CD4-positive, alpha-beta T cell treated with Interleukin-17A for 4 hours (primary cell): ENCODE results near the gene CRYBG1.
A peak's percentile ranks its signal among the peaks of the same experiment; 100 is the strongest.
"Not testable (repeated sequence)": the region's sequence is repeated elsewhere in the genome, so short reads cannot be mapped to it uniquely, and the experiment has no call there.

Experiments
- DNase-seq: peaks from one replicate; pipeline ENCODE4 v3.0.0-alpha.2; 2020; ENCODE audit warnings: mixed read lengths

CRYBG1 gene

DNA sequence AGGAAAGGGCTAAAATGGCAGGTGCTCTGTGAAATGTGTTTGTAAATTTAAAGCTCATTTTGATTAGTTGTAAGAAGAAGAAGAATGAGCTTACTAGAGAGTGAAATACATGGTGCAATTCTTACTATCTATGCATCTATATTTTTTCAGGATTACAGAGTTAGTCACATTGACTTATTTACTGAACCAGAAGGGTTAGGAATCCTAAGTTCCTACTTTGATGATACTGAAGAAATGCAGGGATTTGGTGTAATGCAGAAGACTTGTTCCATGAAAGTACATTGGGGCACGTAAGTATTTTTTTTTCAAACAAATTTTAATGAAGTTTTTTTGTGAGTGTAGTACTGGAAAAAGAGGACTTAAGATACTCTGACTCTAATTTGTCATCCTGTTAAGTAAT, 169.5 kb downstream of the CRYBG1 start:
- DNase-seq: no peak

DNA sequence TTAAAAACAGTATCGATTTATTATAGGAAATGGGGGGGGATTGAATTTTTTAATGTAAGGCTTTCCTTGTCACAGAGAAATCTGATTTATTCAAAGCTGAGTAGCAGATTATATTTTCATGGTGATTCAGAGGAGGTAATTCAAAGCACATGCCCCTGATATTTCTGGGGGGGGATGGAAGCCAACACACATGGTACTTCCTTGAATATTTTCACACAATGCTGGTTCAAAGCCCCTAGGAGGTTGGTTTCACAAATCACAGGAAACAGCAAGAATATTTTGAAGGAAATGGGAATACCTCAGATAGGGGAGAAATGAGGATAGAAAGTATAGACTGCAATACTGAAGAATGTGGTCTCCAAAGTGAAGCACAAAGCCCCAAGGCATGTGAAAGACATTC, 170.0 kb downstream of the CRYBG1 start:
- DNase-seq: no peak

GRCh38 chr6:106533054-106533453, 172.5 kb downstream of the CRYBG1 start:
- no peak for DNase-seq

DNA sequence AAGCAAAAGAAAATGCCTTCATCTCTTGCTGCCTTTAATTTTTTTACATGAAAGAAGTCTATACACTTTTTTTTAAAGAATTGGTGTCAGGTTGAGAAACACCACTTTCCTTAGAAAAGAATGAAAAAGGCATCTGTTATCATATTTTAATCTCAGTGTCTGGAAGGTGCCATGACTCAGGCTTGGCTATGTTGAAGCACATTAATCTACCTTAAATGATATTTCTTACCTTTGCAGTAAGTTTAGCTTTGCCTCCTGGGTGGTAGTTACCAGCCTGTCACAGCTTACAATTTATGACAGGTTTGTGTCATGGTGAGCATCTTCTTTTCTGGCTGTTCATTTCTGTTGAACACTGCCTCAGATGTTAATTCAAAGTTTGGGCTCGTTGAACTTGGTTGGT, 173.5 kb downstream of the CRYBG1 start:
- DNase-seq: no peak

DNA sequence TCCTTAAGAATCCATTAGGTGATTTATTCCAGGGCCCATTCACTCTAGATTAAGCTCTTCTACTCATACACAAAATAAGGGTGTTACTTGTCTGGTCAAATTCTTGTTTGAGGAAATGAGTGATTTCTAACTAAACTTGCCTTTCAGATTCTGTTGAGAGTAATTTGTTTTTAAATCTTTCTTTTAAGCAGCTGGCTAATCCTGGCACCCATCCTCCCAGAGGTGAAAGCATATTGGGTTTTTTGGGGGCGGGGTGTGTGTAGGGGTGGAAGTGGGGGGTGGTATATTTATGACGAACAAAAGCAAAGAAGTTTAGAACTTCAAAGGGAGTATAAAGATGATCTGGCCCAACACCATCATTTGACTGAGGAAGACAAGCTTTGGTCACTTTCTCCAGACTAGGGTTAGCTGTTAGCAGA, 174.1 kb downstream of the CRYBG1 start:
- DNase-seq: peak; percentile 62

DNA sequence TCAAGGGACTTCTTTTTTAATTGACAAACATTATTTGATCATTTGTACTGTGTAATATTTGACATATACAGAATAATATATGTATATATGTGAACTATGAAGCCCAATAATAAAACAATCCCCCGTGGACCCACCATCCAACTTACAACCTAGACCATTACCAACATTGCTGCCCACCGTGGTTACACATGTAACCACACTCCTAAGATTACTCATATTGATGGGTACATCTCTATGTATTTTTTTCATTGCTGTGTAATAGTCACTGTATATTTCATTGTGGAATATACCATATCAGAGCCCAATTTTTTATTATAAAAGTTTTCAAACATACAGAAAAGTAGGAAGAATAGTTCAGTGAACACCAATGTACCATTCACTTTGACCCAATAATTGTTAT, 174.5 kb downstream of the CRYBG1 start:
- no peak for DNase-seq

GRCh38 chr6:106536357-106536756, 175.8 kb downstream of the CRYBG1 start:
- no peak for DNase-seq

DNA sequence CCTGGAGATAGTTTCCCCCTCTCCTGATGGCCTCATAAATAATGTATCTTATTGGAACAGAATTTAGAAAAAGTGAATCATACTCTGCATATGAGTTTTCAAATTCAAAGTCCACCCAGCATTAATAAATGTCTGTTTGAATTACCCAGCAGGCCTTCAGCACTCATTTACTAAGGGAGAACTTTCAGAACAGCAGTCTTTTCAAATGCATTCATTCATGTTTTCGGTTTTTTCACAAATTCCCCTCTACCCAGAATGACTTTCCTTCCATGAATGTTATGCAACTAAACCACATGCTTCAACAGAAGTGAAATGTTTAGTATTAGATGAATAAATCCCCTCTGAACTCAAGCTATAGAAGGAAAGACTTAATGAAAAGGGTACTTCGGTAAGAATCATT, 176.3 kb downstream of the CRYBG1 start:
- no peak for DNase-seq

DNA sequence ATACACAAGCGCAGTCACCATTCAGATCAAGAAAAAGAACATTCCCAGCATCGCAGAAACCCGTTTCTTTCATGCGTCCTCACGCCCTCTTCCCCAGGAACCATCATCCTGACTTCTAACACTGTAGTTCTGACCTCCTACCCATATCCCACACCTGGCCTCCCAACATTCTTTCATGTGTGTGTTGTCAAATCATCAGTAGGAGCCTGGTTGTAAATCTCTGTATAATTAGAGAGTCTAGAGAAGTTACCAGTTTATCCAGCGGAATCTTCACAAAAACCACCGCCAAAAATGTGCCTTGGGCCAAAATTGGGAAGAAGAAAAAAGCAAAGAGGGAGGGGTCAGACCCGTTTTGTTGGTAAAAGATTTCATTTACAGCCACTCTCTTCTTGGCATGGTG, 177.1 kb downstream of the CRYBG1 start:
- DNase-seq: no peak

DNA sequence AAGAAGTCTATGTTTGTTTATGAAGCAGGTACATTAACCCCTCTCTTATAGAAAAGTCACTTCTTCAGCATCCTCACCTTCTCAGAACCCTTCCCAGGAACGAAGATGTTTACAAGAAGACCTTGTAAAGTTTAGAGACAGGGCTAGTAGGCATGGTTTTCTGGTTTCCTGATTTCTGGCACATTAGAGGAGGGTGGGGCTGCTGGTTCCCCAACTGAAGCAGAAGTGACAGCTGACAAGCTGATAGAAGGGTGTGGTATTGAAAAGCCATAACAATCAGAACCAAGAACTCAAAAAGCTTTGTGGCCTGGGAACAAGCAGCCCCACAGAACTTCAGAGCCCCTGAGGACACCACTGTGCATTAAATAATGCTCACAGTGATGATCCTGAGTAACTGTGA, 177.6 kb downstream of the CRYBG1 start:
- DNase-seq: peak; percentile 23

- no peak for DNase-seq
Measured at GRCh38 chr6:106539936-106540335, 179.4 kb downstream of the CRYBG1 start.

DNA sequence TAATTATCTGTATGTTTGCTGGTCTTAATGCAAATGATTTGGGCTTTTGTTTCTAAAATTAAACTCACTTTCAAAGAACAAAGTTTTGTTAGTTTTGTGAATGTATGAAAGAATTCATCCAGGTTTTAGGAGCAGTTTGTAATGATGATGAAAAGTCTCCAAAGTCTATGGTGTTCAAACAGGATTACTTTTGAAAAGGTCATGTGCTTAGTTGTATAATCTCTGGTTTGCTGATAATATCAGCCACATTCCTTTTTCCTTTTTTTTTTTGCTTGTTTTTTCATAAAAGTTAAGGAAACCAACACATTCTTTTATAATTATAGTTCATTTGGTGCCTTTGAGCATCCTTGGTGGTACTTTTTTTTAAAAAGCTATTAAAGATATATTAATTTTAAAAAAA, 179.9 kb downstream of the CRYBG1 start:
- DNase-seq: no peak

DNA sequence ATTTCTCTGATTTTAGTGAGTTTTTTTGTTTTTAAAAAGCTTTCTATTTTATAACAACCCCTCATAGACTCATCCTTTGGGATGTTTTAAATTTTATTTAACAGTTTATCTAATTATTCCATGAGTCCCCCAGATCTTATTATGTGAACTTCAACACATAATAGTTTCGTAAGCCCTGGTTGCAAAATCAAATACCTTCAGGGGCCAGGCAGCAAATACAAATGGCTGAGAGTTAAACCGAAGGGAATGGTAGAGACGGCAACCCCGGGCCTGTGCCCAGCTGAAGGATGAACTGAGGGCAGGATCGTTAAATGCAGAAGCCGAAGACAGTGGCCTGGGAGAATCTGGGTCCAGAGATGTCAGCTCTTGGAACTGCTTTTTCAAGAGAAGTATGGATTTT, 180.4 kb downstream of the CRYBG1 start:
- DNase-seq: no peak

- DNase-seq: no peak
Measured at GRCh38 chr6:106546261-106546690, 185.8 kb downstream of the CRYBG1 start.

DNA sequence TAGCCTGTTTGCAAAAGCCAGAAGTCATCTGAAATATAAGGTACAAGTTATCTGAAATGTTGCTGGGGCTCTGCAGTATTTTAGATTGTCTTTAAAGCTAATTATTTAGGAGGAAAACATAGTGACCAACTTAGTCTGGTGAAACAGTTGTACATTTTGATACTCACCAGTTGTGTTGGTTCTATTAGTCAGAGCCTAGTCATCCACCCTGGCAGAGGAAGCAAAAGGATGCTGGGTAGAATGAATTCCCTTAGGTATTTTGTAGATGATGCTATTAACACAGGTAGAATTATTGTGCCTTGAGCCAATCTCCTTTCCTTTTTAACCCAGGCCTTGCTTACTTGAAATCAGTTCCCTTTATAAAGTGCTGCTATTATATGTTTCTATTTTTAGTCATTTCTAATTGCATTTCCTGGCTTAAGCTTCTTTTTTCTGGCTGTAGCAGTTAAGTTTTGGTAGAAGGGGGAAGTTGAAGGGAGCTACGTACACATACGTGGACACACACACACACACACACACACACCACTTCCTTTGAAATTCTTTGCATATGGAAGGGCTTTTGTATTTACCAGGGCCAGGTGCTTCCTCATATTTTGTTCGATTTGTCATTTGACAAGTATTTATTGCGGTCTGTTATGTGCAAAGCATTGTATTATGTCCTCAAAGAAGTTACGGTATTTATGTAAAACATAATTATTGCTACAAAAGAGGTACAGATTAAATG, 186.3 kb downstream of the CRYBG1 start:
- DNase-seq: no peak

DNA sequence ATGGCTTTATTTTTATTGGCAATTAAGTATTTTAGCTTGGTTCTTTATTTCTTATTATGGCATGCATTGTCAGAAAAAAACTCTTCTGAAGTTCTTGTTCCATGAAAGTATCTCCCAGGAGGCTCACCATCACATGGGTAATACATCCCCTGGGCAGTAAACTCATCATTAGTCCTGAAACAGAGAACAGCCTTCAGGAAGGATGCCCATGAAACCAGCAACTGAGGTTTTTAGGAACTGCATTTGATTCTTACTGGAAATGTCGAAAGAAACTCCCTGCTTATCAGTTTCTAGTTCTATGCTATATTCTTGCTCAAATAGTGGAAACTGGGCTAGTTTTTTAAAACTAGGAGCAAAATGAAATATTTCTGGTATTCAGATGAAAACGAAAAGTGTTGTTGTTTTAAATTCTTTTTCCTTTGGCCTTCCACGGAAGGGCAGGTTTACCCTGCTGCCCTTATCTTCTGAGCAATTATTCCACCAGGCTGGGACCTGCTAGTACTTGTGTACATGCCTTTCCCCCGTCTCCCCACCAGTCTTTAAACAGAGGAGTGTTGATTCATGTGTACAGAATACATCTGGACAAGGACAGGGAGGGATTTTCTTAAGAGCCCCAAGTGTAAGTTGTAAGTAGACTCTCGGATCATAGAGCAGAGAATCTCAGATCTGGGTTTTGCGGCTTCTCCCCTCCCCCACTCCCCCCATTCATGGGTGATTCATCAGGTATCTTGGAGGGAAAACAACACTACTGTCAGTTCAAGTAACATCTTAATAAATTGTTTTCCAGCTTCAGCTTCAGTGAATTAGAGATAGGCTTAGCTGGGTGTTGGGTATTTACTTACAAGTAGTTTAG, 187.3 kb downstream of the CRYBG1 start:
- DNase-seq: peak; percentile 63

DNA sequence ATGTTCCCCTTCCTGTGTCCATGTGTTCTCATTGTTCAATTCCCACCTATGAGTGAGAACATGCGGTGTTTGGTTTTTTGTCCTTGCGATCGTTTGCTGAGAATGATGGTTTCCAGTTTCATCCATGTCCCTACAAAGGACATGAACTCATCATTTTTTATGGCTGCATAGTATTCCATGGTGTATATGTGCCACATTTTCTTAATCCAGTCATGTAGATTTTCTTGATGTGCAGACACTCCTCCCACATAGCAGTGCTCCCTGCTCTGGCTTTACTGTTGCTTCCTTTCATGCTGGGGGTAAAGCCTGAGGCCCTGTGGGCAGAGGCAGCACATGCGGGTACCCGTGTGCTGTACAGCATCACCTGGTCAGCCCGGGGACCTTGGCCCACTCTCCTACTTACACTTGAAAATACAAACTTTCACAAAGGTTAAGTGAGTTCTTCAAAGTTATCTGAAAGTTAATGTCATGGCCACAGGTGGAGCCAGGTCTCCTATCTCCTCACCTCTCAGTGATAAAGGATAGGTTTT, 188.5 kb downstream of the CRYBG1 start:
- not testable (repeated sequence) for DNase-seq

DNA sequence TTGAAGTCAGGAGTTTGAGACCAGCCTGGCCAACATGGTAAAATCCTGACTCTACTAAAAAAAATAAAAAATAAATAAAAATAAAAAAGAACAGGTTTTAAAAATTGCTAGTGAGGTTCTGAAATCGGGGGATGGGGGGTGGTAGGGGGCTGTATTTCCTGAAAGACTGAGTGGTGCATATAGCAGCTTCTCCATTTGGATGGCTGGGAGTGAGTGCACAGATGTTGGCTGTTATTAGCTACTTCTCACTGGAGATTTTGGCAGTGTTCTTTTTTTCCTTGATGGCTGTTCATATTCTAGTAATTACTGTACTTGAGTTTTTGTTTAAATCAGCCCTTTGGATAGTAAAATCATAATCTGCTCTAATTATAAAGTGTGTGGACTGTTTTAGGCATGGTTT, 189.0 kb downstream of the CRYBG1 start:
- DNase-seq: no peak

DNA sequence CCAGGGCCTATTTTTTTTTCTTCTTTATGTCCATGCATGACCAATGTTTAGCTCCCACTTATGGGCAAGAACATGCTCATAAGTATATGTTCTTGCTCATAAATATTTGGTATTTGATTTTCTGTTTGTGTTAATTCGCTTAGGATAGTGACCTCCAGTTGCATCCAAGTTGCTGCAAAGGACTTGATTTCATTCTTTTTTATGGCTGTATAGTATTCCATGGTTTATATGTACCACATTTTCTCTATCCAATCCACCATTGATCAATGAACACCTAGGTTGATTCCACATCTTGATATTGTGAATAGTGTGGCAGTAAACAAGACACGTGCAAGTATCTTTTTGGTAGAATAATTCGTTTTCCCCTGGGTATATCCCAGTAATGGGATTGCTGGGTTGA, 190.6 kb downstream of the CRYBG1 start:
- no peak for DNase-seq

DNA sequence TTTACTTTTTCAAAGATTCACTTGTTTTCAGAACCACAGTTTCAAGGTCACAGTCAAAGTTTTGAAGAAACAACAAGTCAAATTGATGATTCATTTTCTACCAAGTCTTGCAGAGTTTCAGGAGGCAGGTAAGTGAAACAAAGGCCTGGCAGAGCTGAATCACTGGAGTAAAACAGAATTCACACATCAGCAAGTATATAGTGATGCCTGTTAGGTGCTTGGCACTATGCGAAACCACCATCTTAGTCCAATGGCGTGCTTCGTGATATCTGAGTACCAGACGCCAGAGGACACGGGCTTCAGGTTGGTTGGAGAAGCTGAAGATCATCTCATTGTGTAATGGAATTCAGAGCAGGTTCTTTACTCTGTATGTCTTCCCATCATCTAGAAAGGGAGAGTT, 192.9 kb downstream of the CRYBG1 start:
- DNase-seq: no peak

GRCh38 chr6:106555767-106556166, 195.2 kb downstream of the CRYBG1 start:
- no peak for DNase-seq

DNA sequence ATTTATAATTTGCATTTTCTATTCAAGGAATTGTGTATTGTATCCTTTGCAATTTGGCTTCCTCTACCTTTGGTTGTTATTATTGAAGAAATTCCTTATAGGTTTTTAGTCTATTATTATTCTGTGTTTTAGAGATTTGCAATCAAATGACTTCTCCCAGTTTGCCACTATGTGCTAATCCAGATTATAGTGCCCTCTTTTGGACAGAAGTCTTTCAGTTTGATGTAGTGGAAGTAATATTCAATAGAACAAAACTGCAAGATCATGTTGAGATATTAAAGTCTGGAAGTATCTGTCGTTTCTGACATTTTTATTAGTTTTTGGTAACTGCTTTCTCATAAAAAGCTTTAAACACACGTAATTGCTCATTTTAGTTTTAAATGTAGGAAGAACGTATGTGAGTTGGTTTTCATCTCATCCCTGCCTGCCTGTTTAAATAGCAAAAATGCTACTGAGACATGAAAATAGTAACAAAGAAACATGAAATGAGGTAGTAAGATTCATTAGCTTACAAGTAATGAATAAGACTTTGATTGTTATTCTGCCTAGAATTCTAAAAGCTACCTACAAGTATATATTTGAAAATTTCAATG, 195.9 kb downstream of the CRYBG1 start:
- no peak for DNase-seq

GRCh38 chr6:106557837-106558236, 197.3 kb downstream of the CRYBG1 start:
- DNase-seq: no peak

GRCh38 chr6:106558364-106558763, 197.8 kb downstream of the CRYBG1 start:
- DNase-seq: no peak
